HG03442 (cell line): ENCODE measurements around the gene SNX3.
"Not testable (repeated sequence)": the region's sequence is repeated elsewhere in the genome, so short reads cannot be mapped to it uniquely, and the experiment has no call there.

Experiments
- ATAC-seq: cut with Tn5 transposase; IDR thresholded peaks from one replicate; pipeline ENCODE4 v1.9.1; 2021; ENCODE audit warnings: mild to moderate bottlenecking, moderate library complexity; ENCODE audit not compliant: unreplicated experiment

The SNX3 gene

GRCh38 chr6:108260809-108261569, at the start of gene SNX3:
Gene SNX3, minus strand, starts transcription at chr6:108261040. Its CDS starts 119 bp downstream, at chr6:108260921.
- peak; percentile 84 for ATAC-seq

- ATAC-seq, result no peak
Observed at GRCh38 chr6:108309844-108310243, 49.0 kb upstream of the SNX3 start.

GRCh38 chr6:108308641-108309040, 47.8 kb upstream of the SNX3 start:
- not testable (repeated sequence) for ATAC-seq

GRCh38 chr6:108304646-108305045, 43.8 kb upstream of the SNX3 start:
- ATAC-seq, result no peak

- ATAC-seq, result no peak
Observed at GRCh38 chr6:108302386-108302785, 41.5 kb upstream of the SNX3 start.

- ATAC-seq, result no peak
Observed at GRCh38 chr6:108295676-108296075, 34.8 kb upstream of the SNX3 start.

GRCh38 chr6:108294727-108295625, 34.1 kb upstream of the SNX3 start, which contains the start of gene AFG1L:
Gene AFG1L, plus strand, starts transcription at chr6:108295054. Its CDS starts 26 bp downstream, at chr6:108295080.
- peak; percentile 79 for ATAC-seq

- peak; percentile 24 for ATAC-seq
Observed at GRCh38 chr6:108294297-108294726, 33.5 kb upstream of the SNX3 start.

- ATAC-seq, result no peak
Observed at GRCh38 chr6:108293527-108294296, 32.9 kb upstream of the SNX3 start.

- not testable (repeated sequence) for ATAC-seq
Observed at GRCh38 chr6:108292561-108292960, 31.7 kb upstream of the SNX3 start.

- no peak for ATAC-seq
Observed at GRCh38 chr6:108291091-108291490, 30.3 kb upstream of the SNX3 start.

- no peak for ATAC-seq
Observed at GRCh38 chr6:108288742-108289141, 27.9 kb upstream of the SNX3 start.

GRCh38 chr6:108287373-108287772, 26.5 kb upstream of the SNX3 start:
- ATAC-seq, result no peak

- no peak for ATAC-seq
Observed at GRCh38 chr6:108286366-108286765, 25.5 kb upstream of the SNX3 start.

- ATAC-seq, result no peak
Observed at GRCh38 chr6:108285381-108285780, 24.5 kb upstream of the SNX3 start.

- no peak for ATAC-seq
Observed at GRCh38 chr6:108277831-108278230, 17.0 kb upstream of the SNX3 start.

- ATAC-seq, result no peak
Observed at GRCh38 chr6:108277295-108277694, 16.5 kb upstream of the SNX3 start.

- ATAC-seq, result no peak
Observed at GRCh38 chr6:108275976-108276375, 15.1 kb upstream of the SNX3 start.

- ATAC-seq, result no peak
Observed at GRCh38 chr6:108274546-108274945, 13.7 kb upstream of the SNX3 start.

- ATAC-seq, result not testable (repeated sequence)
Observed at GRCh38 chr6:108269955-108270354, 9.1 kb upstream of the SNX3 start.

GRCh38 chr6:108268845-108269244, 8.0 kb upstream of the SNX3 start:
- no peak for ATAC-seq
